T-helper 2 cell (primary cell): ENCODE measurements around the gene OR1G1.
"Not testable (repeated sequence)": the region's sequence is repeated elsewhere in the genome, so short reads cannot be mapped to it uniquely, and the experiment has no call there.

ENCODE experiments used
- DNase-seq, 5 experiments: peaks; one replicate each; pipeline versions ENCODE4 v3.0.0 to v3.0.0-alpha.2; 2012 to 2022
- total RNA-seq, 2 donors: gene quantifications; one replicate each; lab custom pipeline; 2026; lab: John Stamatoyannopoulos, UW

OR1G1 gene
- 0 reads per million in 2 donors for total RNA-seq

DNA sequence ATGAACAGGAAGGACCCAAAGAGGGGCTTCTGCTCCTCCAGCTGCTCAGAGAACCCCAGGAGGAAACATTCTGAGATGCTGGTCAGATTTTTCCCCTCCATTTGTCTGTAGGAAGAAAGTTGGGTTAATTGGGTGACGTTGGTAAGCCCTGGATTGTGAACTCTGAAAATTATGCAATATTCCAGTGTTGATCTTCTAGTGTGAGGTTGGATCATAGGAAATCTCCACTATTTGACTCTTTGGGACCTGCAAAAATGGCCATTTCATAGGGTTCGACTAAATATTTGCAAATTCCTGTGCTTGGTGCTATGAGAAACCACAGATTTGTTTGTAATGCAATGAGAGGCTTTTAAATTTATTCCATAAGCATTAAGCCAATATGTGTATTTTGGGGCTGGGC lies at the start of gene OR1G1:
OR1G1 (minus strand) TSS at position 101 of the 400 bp plus-strand sequence; CDS start at position 101, 0 bp downstream.
- DNase-seq = no peak

DNA sequence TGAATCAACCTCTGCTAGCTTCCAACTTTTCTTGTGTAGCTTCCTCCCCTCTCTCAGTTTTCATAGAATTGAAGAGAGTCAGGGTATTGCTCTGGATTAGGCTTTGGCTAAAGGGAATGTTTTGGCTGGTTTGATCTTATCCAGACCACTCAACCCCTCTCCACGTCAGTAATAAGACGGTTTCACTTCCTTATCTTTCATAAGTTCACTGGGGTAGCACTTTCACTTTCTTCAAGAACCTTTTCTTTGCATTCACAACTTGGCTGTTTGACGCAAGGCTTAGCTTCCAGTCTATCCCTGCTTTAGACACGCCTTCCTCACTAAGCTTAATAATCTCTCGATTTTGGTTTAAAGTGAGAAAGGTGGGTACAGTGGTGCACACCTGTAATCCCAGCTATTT lies 40.2 kb upstream of the OR1G1 start:
- DNase-seq = no peak

GRCh38 chr17:3157218-3157617 lies 29.9 kb upstream of the OR1G1 start:
- no peak for DNase-seq

GRCh38 chr17:3137494-3137893 lies 10.1 kb upstream of the OR1G1 start:
- not testable (repeated sequence) for DNase-seq

DNA sequence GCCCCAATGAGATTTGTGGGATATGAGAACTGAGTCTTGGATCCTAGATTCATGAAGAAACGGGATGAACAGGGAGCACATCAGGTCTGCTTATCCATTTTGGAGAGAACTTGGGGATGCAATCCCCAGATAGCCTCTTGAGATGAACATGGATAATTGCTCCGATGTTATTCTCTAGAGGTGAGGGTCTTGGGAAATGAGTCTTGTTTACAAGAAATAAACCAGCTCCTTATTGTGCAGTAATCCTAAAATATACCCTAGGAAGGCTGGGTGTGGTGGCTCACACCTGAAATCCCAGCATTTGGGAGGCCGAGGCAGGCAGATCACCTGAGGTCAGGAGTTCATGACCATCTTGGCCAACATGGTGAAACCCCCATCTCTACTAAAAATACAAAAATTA lies 23.0 kb downstream of the OR1G1 start, which contains the start of gene OR1D2:
OR1D2 (minus strand) TSS at position 101 of the 400 bp plus-strand sequence. CDS start 11,426 bp downstream, outside the sequence.
- DNase-seq = no peak
